Inflammatory macrophage treated with lipopolysaccharide for 4 hours (primary cell): ENCODE results near the gene OR4C6.
A peak's percentile ranks its signal among the peaks of the same experiment; 100 is the strongest.

Experiments
- DNase-seq: peaks from one replicate; pipeline ENCODE4 v3.0.0-alpha.2; 2020

OR4C6 gene

DNA sequence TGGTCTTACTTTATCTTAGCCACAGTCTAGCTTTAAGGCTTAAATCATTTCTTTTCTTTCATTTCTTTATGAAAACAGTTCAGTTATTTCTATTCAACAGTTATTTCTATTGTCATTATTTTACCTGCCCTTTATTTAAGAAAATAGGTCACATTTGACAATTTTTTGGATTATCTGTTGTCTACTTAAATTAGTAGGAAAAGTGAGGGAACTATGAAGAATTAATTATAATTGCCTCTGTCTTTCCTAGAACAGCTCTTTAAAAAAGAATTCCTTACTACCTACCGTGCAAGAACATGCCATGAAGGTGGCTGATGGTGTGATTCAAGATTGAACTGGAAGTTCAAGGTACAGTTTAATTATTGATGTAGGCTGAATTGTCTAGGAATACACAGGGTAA, at the start of gene OR4C6:
OR4C6 (plus strand) TSS at position 301 of the 400 bp plus-strand sequence. CDS start 2,966 bp downstream, outside the sequence.
- DNase-seq: no peak

- no peak for DNase-seq
These were observed 37.5 kb upstream of the OR4C6 start for GRCh38 chr11:55624531-55624930.

DNA sequence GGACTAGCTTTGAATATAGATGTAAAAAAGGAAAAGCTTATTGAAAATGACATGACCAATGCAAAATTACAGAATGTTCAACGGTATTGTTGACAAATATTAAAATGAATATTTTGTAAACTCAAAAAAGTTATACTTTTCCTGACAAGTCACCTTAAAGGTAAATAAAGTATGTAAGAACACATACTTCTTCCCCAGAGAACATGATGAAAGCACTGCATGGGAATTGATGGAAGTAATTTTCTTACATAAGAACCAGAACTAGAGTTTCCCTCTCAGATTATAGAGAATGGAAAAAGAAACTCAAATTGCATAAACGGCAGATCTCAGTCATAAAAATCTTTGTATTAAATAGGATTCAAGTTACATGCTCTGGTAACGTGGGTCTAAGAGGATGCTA, 27.2 kb upstream of the OR4C6 start, which contains the start of gene OR4P4:
OR4P4 (plus strand) TSS at position 301 of the 400 bp plus-strand sequence.
- DNase-seq: no peak

GRCh38 chr11:55648027-55648426, 14.0 kb upstream of the OR4C6 start, which contains the start of gene OR4S2:
TSS of gene OR4S2 (plus strand) at chr11:55648327. CDS start at chr11:55650904, 2,577 bp downstream.
- no peak for DNase-seq

DNA sequence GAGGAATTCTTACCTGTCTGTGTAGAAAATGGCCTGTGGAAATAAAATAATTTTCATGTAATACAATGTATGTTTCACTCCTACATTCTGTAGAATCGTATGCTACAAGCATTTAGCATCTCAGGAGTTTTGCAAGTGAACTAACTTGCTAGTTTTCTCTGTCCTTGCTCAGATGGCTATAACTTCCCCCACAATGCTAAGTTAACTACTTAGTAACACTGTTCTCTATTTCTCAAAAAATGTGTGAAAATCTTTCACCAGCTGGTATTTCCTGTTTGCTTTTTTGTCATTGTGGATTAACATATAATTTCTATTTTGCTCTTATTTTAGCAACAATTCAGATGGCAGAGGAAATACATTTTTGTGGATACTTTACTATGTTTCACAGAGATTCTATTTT, 9.4 kb upstream of the OR4C6 start:
- DNase-seq: no peak

- DNase-seq: no peak
These were observed 6.9 kb upstream of the OR4C6 start for GRCh38 chr11:55655096-55655495.

DNA sequence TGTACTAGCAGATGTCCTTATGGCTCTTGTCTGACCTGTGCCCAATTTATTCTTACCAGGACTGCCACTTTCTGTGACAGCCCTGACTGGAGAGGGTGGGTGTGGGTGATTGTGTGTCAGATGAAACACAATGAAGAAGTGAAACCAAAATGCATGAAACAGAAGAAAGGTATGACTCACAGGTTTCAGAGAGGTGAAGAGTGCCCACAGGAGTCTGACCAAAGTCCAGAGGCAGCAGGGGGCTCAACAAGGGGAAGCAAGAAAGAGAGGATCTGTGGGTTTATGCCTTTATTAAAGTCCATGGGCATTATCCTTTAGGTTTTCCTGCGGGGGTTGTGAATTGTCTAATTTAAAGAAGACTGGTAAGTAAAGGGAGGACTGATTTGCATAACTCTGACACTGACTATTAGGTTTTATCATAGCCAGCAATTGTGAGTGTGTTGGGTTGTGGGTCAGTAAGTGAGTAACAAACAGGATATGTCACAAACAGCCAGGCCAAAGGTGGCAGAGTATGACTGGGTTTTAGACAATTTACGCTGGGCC, 3.9 kb upstream of the OR4C6 start:
- no peak for DNase-seq

GRCh38 chr11:55658608-55659007, 3.4 kb upstream of the OR4C6 start:
- no peak for DNase-seq

- DNase-seq: no peak
These were observed 7.4 kb downstream of the OR4C6 start for GRCh38 chr11:55669376-55669775.

DNA sequence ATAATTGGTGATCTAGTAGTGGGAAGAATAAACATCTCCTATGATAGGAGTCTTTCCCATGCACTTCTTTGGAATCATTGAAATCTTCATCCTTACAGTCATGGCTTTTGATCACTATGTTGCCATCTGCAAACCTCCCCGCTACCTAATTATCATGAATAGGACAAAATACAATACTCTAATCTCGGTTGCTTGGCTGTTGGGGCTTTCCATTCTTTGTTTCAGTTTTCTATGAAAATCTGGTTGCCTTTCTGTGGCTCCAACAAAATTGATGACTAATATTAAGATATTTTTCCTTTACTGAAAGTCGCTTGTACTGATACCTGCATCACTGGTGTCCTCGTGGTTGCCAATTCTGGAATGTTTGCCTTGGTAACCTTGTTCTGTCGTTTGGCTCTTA, 11.9 kb downstream of the OR4C6 start:
- DNase-seq: no peak

DNA sequence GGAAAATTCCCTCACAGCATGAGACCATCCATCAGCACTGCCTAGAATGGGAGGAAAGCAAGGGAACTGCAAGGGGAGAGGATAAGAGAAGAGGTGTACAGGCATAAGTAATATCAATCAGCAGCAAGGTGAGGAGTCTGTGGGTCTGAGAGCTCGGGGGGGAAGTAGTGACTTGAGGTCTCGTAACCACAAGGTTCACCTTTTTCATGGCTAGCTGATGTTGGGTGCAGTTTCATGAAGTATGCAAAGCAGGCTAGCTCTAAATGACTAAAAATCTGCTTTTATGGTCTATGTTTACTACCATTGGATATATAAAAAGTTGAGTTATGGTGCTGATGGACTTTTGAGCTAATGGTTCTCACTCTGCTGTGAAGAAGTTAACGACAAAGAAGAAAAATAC, 35.8 kb downstream of the OR4C6 start:
- no peak for DNase-seq

DNA sequence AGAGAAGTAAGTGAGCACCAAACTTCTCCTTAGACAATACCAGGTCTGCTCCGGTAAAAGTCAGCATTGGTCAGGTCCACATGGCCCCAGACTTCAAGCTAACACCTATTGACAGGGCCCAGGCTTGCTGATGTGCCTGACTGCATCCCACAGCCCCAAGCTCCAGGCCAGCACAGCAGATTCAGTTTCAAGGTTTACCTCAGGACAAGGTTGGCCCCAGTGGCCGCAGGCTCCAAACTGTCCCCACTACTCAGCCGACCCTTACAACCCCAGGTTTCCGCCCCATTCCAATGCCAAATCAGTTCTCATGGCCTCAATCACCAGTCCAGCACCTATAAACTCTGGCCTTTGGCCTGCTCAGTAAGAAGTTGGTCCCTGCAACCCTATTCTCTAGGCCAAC, 39.4 kb downstream of the OR4C6 start:
- no peak for DNase-seq

DNA sequence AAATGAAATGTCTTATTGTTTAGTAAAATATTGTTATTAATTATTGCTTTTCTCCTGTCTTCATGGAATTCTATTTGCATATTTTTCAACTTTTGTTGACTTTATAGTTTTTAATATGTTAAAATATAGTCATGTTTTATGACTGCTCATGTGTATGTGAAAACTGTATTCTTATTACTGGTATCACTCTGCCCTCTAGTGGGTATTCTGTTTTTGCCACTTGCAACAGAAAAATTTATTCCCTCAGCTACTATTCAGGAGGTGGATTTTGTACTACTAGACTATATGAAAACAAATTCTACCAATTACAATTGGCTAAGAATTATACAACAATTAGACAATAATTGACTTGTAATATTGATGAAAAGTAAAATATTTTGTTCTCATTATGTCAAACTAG, 45.0 kb downstream of the OR4C6 start:
- DNase-seq: peak; percentile 19

- DNase-seq: no peak
These were observed 53.2 kb downstream of the OR4C6 start for GRCh38 chr11:55714982-55715888.
